ENCODE results near the gene SRSF2. TPM values are rescaled to one million over a fixed set of nuclear protein-coding genes. Genes with fewer than 3 reads are reported as not detected.

Gene SRSF2
- total RNA-seq, 4 donors from 2014 or later, result 185 to 403 (median 242) TPM

DNA sequence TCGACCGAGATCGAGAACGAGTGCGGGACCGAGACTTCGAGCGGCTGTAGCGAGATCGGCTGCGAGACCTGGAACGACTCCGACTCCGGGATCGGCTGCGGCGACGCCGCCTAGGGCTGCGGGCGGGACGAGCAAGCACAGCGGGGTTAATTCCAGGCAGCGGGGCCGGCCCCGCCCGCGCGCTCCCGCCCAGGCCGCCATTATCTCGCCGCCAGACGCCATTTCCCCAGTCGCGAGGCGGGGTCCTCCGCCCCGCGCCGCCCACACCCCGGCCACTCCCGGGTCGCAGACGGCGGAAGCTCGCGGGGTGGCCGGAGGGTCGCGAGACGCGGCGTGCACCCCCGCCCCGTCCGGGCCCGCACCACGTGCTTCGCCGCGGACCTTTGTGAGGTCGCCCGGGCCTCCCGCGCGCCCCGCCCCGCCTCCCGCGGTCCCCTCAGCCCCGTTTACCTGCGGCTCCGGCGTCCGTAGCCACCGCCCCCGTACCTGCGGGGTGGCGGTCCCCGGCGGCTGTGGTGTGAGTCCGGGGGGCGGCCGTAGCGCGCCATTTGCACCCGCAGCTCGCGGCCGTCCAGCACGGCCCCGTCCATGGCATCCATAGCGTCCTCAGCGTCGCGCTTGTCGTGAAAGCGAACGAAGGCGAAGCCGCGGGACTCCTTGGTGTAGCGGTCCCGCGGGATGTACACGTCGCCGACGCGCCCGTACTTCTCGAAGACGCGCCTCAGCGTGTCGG, 616 bp downstream of the SRSF2 start:
- H3K27me3 ChIP-seq, result no peaks in the 10 kb centered on the region
- TF ChIP-seq, protein P1, sequence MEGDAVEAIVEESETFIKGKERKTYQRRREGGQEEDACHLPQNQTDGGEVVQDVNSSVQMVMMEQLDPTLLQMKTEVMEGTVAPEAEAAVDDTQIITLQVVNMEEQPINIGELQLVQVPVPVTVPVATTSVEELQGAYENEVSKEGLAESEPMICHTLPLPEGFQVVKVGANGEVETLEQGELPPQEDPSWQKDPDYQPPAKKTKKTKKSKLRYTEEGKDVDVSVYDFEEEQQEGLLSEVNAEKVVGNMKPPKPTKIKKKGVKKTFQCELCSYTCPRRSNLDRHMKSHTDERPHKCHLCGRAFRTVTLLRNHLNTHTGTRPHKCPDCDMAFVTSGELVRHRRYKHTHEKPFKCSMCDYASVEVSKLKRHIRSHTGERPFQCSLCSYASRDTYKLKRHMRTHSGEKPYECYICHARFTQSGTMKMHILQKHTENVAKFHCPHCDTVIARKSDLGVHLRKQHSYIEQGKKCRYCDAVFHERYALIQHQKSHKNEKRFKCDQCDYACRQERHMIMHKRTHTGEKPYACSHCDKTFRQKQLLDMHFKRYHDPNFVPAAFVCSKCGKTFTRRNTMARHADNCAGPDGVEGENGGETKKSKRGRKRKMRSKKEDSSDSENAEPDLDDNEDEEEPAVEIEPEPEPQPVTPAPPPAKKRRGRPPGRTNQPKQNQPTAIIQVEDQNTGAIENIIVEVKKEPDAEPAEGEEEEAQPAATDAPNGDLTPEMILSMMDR (IDR thresholded peaks at IDR 0.05), result peak in 4 of 6 experiments; percentile 27 to 52 (median 42)
- peak; percentile 50 to 56 for TF ChIP-seq POLR2A (IDR thresholded peaks at IDR 0.05)
- H3K36me3 ChIP-seq, result peaks cover 0 to 39% (median 0%) of the 10 kb centered on the region in 3 donors
- H3K27ac ChIP-seq, result peak overlapping the region; percentile 99 to 100 (median 100)
- peaks cover 3 to 53% (median 14%) of the 10 kb centered on the region in 4 donors for H3K4me1 ChIP-seq
- H3K4me3 ChIP-seq, result peak overlapping the region; percentile 89 to 97 (median 92)
- H3K9me3 ChIP-seq, result no peaks in the 10 kb centered on the region
- peak; percentile 50 to 91 (median 85) for DNase-seq

DNA sequence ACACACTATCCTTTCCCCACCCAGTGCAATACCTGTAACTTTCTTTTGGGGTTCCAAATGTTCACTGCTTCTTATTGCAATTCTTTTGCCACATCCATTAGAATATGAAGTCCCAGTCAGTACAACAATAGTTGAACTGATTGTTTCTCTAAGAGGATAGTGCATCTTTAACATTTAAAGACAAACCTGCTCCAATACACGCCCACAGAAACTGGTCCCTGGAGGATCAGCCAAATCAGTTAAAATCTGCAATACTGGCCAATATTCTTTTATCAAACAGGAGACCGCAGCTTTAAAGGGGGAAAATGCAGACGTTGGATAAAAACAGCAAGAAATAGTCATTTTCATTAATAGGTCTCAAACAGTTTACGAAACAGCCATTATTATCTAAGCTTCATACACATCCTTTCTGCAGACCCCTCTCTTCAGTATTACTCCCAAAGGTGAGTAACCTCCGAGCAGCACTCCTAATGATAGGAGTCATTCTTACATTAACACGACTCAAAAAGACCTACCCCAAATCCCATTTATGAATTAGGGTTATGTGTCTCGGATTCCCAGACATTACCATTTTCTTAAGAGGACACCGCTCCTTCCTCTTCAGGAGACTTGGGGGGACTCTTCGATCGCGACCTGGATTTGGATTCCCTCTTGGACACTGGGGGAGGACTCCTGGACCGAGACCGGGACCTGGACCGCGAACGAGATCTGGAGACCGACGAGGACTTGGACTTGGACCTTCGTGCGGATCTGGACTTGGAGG, 1.4 kb downstream of the SRSF2 start:
- Histone ChIP-seq H3K9me3 (no peaks in the 10 kb centered on the region), H3K4me3 (peak overlapping the region; percentile 89 to 97 (median 92)), H3K4me1 (peaks cover 3 to 53% (median 14%) of the 10 kb centered on the region in 4 donors), H3K36me3 (peaks cover 0 to 46% (median 0%) of the 10 kb centered on the region in 3 donors), H3K27me3 (no peaks in the 10 kb centered on the region), H3K27ac (peak overlapping the region; percentile 99 to 100 (median 100))
- no peak for DNase-seq
- TF ChIP-seq POLR2A (IDR thresholded peaks at IDR 0.05), result no peak
- TF ChIP-seq, protein P1 (IDR thresholded peaks at IDR 0.05), result peak in 1 of 6 experiments; percentile 34

DNA sequence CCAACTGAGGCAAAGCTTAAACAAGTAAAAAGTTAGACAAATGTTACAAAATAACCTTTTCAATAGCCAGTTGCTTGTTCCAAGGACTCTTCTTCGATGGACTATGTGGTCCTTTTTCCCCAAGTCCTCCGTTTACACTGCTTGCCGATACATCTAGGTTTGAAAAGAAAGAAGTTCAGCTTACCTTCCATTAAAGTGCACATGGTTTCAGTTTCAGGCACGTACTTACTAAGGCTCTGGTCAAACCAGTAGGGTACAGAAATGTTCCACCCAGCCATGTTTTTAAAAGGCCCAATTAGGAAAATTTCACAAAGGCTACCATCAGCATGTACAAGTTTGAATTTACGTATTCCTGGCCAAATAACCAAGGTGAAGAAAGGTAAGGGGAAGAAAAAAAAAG, 2.1 kb downstream of the SRSF2 start:
- Histone ChIP-seq H3K36me3 (peaks cover 0 to 46% (median 0%) of the 10 kb centered on the region in 3 donors), H3K4me3 (peak overlapping the region in 3 of 4 donors; percentile 89 to 97 (median 93)), H3K27ac (peak overlapping the region; percentile 36 to 100 (median 100)), H3K27me3 (no peaks in the 10 kb centered on the region), H3K4me1 (peaks cover 3 to 52% (median 14%) of the 10 kb centered on the region in 4 donors), H3K9me3 (no peaks in the 10 kb centered on the region)
- DNase-seq, result no peak
- TF ChIP-seq, protein P1 (IDR thresholded peaks at IDR 0.05), result peak in 1 of 6 experiments; percentile 9
- no peak for TF ChIP-seq POLR2A (IDR thresholded peaks at IDR 0.05)

DNA sequence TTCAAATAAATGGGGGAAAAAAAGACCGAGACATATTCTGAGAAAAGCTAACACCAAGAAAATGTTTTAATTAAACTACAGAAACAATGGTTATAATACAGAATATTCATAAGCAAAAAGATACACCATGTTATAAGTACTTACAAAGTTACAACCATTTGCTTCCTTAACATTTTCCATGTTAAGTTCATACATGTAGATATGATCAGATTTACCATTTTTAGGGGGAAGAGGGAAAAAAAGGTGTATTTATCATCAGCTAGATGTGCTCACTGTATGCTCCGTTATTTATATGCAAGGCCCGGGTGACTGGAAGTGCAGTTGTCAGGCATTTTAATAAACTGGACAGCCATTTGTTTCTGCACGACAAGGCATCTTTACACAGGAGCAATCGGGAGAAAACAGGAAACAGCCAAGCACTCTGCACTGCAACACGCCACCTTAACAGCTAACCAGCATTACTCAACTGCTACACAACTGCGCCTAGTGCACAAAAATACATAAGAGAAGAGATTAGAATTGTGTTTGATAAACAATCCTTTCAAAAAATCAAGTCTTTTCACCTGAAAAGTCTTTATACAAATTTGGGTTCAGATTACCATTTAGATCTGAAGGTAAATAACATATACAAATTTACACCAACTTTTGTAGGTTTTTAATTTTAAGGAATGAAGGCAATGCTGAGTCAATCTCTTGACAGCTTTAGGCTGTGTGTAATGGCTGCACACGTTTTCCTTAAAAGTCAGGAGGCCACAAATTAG, 2.9 kb downstream of the SRSF2 start:
- peak overlapping the region; percentile 16 to 100 (median 100) for H3K27ac ChIP-seq
- H3K9me3 ChIP-seq, result no peaks in the 10 kb centered on the region
- no peaks in the 10 kb centered on the region for H3K27me3 ChIP-seq
- H3K4me3 ChIP-seq, result peak overlapping the region in 3 of 4 donors; percentile 10 to 97 (median 93)
- H3K4me1 ChIP-seq, result peaks cover 3 to 48% (median 16%) of the 10 kb centered on the region in 4 donors
- DNase-seq, result peak in 1 of 3 donors; percentile 35
- H3K36me3 ChIP-seq, result peaks cover 0 to 46% (median 0%) of the 10 kb centered on the region in 3 donors
- no peak for TF ChIP-seq POLR2A (IDR thresholded peaks at IDR 0.05)
- TF ChIP-seq, protein P1 (IDR thresholded peaks at IDR 0.05), result no peak

DNA sequence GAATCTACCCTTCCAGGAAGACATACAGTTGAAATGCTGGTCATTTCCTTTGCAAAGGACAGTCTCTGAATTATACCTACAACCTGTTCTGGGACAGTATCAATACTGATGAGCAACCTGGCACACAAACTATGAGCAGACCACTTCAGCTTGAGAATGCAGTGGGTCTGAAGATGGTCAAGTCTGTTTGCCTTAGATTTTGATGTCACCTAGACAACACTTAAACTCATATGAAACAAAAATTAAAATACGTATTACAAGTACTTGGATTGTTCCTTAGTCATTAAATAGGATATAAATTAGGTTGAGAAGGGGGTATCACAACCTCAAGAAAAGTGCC, 3.5 kb downstream of the SRSF2 start:
- no peak overlapping the region for H3K27ac ChIP-seq
- no peaks in the 10 kb centered on the region for H3K9me3 ChIP-seq
- peak overlapping the region in 1 of 4 donors; percentile 97 for H3K4me3 ChIP-seq
- TF ChIP-seq, protein P1 (IDR thresholded peaks at IDR 0.05), result no peak
- no peak for TF ChIP-seq POLR2A (IDR thresholded peaks at IDR 0.05)
- peaks cover 0 to 46% (median 0%) of the 10 kb centered on the region in 3 donors for H3K36me3 ChIP-seq
- H3K27me3 ChIP-seq, result no peaks in the 10 kb centered on the region
- H3K4me1 ChIP-seq, result peaks cover 3 to 42% (median 14%) of the 10 kb centered on the region in 4 donors
- DNase-seq, result no peak

Measured in Peyer's patch (tissue), 4 donors.